Tibial artery (tissue), 4 donors: Measurements from ENCODE around the gene INPP5F.

Experiments used
- DNase-seq, 2 donors: peaks; one replicate each; pipeline ENCODE4 v3.0.0-alpha.2; 2019
- H3K27ac ChIP-seq, 2 donors: fragments of 200-600 bp; sonication (generic) in 1 of 2; 1 replicate in 1 of 2; 2 replicates in 1 of 2; pipeline ENCODE4 v1.5.1; 2018 to 2019; ENCODE audit warnings: mild to moderate bottlenecking in 1 of 2
- H3K27me3 ChIP-seq, 2 donors: fragments of 200-600 bp; sonication (generic) in 1 of 2; one replicate each; pipeline versions ENCODE4 v1.5.1 to v1.6.0; 2016 to 2019
- H3K36me3 ChIP-seq, 3 donors: fragments of 200-600 bp; sonication (generic) in 2 of 3; one replicate each; pipeline ENCODE4 v1.5.1; 2016 to 2019; ENCODE audit warnings: mild to moderate bottlenecking in 2 of 3
- H3K4me1 ChIP-seq, 4 donors: fragments of 200-600 bp; sonication (generic) in 2 of 4; 1 replicate in 3 of 4; 2 replicates in 1 of 4; pipeline ENCODE4 v1.5.1; 2016 to 2019
- H3K4me3 ChIP-seq, 2 donors: fragments of 200-600 bp; sonication (generic) in 1 of 2; 1 replicate in 1 of 2; 2 replicates in 1 of 2; pipeline ENCODE4 v1.5.1; 2018 to 2019; ENCODE audit warnings: mild to moderate bottlenecking in 2 of 2
- H3K9me3 ChIP-seq, 3 donors: fragments of 200-600 bp; sonication (generic) in 1 of 3; one replicate each; pipeline ENCODE4 v1.5.1; 2016 to 2019
- CTCF ChIP-seq, 2 experiments: fragments of 200-600 bp in 1 of 2; fragments of 450-650 bp in 1 of 2; IDR thresholded peaks; one replicate each; pipeline ENCODE4 v1.5.1; 2017 to 2019; ENCODE audit warnings: antibody characterized with exemption in 2 of 2, mild to moderate bottlenecking in 1 of 2, moderate library complexity in 1 of 2
- intact Hi-C: fragments of 100-400 bp; cut with DNase I; formaldehyde crosslinking; loops from one replicate; pipeline ENCODE4 v1.15.0; 2023; ENCODE audit warnings: low total_unique reads

INPP5F gene

GRCh38 chr10:119801176-119801575, 75.3 kb downstream of the INPP5F start:
- H3K36me3 ChIP-seq, result peaks cover 0 to 30% (median 14%) of the 10 kb centered on the region in 3 donors
- intact Hi-C loops, result no loop called here

GRCh38 chr10:119801998-119802538, 76.2 kb downstream of the INPP5F start:
- intact Hi-C loops, result no loop called here
- peaks cover 0 to 22% (median 4%) of the 10 kb centered on the region in 4 donors for H3K4me1 ChIP-seq
- H3K27me3 ChIP-seq, result no peaks in the 10 kb centered on the region
- peaks cover 0 to 23% (median 13%) of the 10 kb centered on the region in 3 donors for H3K36me3 ChIP-seq
- H3K9me3 ChIP-seq, result no peaks in the 10 kb centered on the region
- no peak for TF ChIP-seq CTCF (IDR thresholded peaks at IDR 0.05)
- no peak overlapping the region for H3K27ac ChIP-seq
- no peak for DNase-seq
- no peak overlapping the region for H3K4me3 ChIP-seq

More at GRCh38 chr10:119801176-119801575, 75.3 kb downstream of the INPP5F start:
- no peak for DNase-seq
- no peaks in the 10 kb centered on the region for H3K27me3 ChIP-seq
- TF ChIP-seq CTCF (IDR thresholded peaks at IDR 0.05), result no peak
- no peaks in the 10 kb centered on the region for H3K9me3 ChIP-seq
- H3K4me1 ChIP-seq, result peaks cover 0 to 22% (median 4%) of the 10 kb centered on the region in 4 donors
- no peak overlapping the region for H3K4me3 ChIP-seq
- H3K27ac ChIP-seq, result no peak overlapping the region

GRCh38 chr10:119803264-119803663, 77.4 kb downstream of the INPP5F start:
- Histone ChIP-seq H3K36me3 (peaks cover 0 to 24% (median 13%) of the 10 kb centered on the region in 3 donors), H3K4me3 (no peak overlapping the region), H3K4me1 (peaks cover 0 to 22% (median 4%) of the 10 kb centered on the region in 4 donors), H3K27ac (no peak overlapping the region), H3K9me3 (no peaks in the 10 kb centered on the region), H3K27me3 (no peaks in the 10 kb centered on the region)
- DNase-seq, result no peak
- TF ChIP-seq CTCF (IDR thresholded peaks at IDR 0.05), result no peak
- intact Hi-C loops, result no loop called here

GRCh38 chr10:119805702-119806230, 79.9 kb downstream of the INPP5F start:
- H3K4me3 ChIP-seq, result no peak overlapping the region
- H3K27ac ChIP-seq, result peak overlapping the region; percentile 22 to 31
- no peaks in the 10 kb centered on the region for H3K9me3 ChIP-seq
- H3K36me3 ChIP-seq, result peaks cover 0 to 25% (median 13%) of the 10 kb centered on the region in 3 donors
- H3K27me3 ChIP-seq, result no peaks in the 10 kb centered on the region
- H3K4me1 ChIP-seq, result peaks cover 0 to 22% (median 4%) of the 10 kb centered on the region in 4 donors
- no peak for DNase-seq
- TF ChIP-seq CTCF (IDR thresholded peaks at IDR 0.05), result no peak
- intact Hi-C loops, result no loop called here

- no peak for TF ChIP-seq CTCF (IDR thresholded peaks at IDR 0.05)
- Histone ChIP-seq H3K36me3 (peaks cover 0 to 25% (median 13%) of the 10 kb centered on the region in 3 donors), H3K27me3 (no peaks in the 10 kb centered on the region), H3K4me1 (peaks cover 0 to 22% (median 4%) of the 10 kb centered on the region in 4 donors), H3K4me3 (no peak overlapping the region), H3K27ac (no peak overlapping the region), H3K9me3 (no peaks in the 10 kb centered on the region)
- no peak for DNase-seq
- intact Hi-C loops, result no loop called here
Observed at GRCh38 chr10:119806334-119807130, 80.7 kb downstream of the INPP5F start.
